Activated naive CD4-positive, alpha-beta T cell treated with anti-CD3 and anti-CD28 coated beads for 36 hours (primary cell): Measurements from ENCODE around the gene NXF2. TPM values are rescaled to one million over a fixed set of nuclear protein-coding genes. Genes with fewer than 3 reads are reported as not detected.

ENCODE experiments used
- total RNA-seq, 2 experiments: library from RNA; stranded (reverse); gene quantifications; one replicate each; pipeline ENCODE4 v1.2.3, GENCODE V29; 2021

Gene NXF2
- total RNA-seq, 2 experiments from 2014 or later, result not detected

Other genes starting within 250 kb of the NXF2 start
- under 1 TPM; 0.81 to 0.84 TPM for gene TCEAL2, start 121.5 kb upstream of the NXF2 start, total RNA-seq
- not detected for gene TCEAL6, start 104.7 kb upstream of the NXF2 start, total RNA-seq
- gene BEX5, start 91.2 kb upstream of the NXF2 start, total RNA-seq, result 1 to 10 TPM; 6.6 to 7.2 TPM
- gene TCP11X1, start 31.9 kb upstream of the NXF2 start, total RNA-seq, result not detected
- not detected for gene NXF2B, start 192.8 kb downstream of the NXF2 start, total RNA-seq
- not detected for gene TCP11X2, start 224.6 kb downstream of the NXF2 start, total RNA-seq